Measurements from ENCODE around the gene UAP1. TPM values are rescaled to one million over a fixed set of nuclear protein-coding genes. Genes with fewer than 3 reads are reported as not detected.

Gene UAP1
- total RNA-seq, result 64.6 and 92.3 TPM in 2 replicates

GRCh38 chr1:162561616-162562469 is at the start of gene UAP1:
Gene UAP1 (plus strand): TSS chr1:162561722. CDS start chr1:162566069, 4,347 bp downstream.

GRCh38 chr1:162632217-162632666 is 70.7 kb downstream of the UAP1 start, which contains the start of gene DDR2:
Gene DDR2 (plus strand): TSS chr1:162632464. CDS start chr1:162719064, 86,600 bp downstream.

Other genes starting within 250 kb of the UAP1 start
- not detected in 2 replicates for gene SPATA46, start 184.9 kb upstream of the UAP1 start, total RNA-seq
- gene C1orf226, start 180.0 kb upstream of the UAP1 start, total RNA-seq, result under 0.01 TPM in 2 replicates
- gene SH2D1B, start 149.6 kb upstream of the UAP1 start, total RNA-seq, result not detected in 2 replicates
- 50.8 and 61.6 TPM in 2 replicates for gene UHMK1, start 63.9 kb upstream of the UAP1 start, total RNA-seq
- gene DDR2, start 70.7 kb downstream of the UAP1 start, total RNA-seq, result 131 and 155 TPM in 2 replicates
- 26.7 and 31.2 TPM in 2 replicates for gene HSD17B7, start 229.0 kb downstream of the UAP1 start, total RNA-seq

All from smooth muscle cell of bladder (primary cell).